ENCODE data around the gene CDH13.

CDH13 gene

GRCh38 chr16:82892324-82892723 lies 265.6 kb downstream of the CDH13 start:
- H3K27ac ChIP-seq = no peak overlapping the region
- TF ChIP-seq ZFX (IDR thresholded peaks at IDR 0.05) = no peak
- TF ChIP-seq, protein P1, sequence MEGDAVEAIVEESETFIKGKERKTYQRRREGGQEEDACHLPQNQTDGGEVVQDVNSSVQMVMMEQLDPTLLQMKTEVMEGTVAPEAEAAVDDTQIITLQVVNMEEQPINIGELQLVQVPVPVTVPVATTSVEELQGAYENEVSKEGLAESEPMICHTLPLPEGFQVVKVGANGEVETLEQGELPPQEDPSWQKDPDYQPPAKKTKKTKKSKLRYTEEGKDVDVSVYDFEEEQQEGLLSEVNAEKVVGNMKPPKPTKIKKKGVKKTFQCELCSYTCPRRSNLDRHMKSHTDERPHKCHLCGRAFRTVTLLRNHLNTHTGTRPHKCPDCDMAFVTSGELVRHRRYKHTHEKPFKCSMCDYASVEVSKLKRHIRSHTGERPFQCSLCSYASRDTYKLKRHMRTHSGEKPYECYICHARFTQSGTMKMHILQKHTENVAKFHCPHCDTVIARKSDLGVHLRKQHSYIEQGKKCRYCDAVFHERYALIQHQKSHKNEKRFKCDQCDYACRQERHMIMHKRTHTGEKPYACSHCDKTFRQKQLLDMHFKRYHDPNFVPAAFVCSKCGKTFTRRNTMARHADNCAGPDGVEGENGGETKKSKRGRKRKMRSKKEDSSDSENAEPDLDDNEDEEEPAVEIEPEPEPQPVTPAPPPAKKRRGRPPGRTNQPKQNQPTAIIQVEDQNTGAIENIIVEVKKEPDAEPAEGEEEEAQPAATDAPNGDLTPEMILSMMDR (conservative IDR thresholded peaks at IDR 0.05) = no peak

GRCh38 chr16:82895843-82896242 lies 269.1 kb downstream of the CDH13 start:
- no peak overlapping the region for H3K27ac ChIP-seq
- TF ChIP-seq, protein P1 (conservative IDR thresholded peaks at IDR 0.05) = no peak
- no peak for TF ChIP-seq ZFX (IDR thresholded peaks at IDR 0.05)

DNA sequence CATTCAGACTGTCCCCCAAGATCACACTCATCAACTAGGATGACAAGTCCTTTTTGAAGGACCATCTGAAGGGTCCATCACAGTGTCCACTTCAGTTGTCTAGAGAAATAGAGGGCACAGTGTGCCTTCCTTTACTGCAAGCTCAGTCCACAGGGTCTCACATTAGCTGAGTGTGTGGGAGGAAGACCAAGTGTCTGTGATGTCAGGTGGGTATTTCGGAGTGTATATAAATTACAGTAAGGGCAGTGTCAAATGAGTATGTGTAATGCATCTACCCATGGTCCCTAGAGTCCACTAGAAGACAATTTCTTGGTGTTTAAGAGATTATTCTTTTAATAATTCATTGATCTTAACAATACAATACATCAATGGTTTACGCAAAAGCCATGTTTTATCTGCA lies 272.2 kb downstream of the CDH13 start:
- TF ChIP-seq, protein P1 (conservative IDR thresholded peaks at IDR 0.05) = no peak
- TF ChIP-seq ZFX (IDR thresholded peaks at IDR 0.05) = no peak
- no peak overlapping the region for H3K27ac ChIP-seq

DNA sequence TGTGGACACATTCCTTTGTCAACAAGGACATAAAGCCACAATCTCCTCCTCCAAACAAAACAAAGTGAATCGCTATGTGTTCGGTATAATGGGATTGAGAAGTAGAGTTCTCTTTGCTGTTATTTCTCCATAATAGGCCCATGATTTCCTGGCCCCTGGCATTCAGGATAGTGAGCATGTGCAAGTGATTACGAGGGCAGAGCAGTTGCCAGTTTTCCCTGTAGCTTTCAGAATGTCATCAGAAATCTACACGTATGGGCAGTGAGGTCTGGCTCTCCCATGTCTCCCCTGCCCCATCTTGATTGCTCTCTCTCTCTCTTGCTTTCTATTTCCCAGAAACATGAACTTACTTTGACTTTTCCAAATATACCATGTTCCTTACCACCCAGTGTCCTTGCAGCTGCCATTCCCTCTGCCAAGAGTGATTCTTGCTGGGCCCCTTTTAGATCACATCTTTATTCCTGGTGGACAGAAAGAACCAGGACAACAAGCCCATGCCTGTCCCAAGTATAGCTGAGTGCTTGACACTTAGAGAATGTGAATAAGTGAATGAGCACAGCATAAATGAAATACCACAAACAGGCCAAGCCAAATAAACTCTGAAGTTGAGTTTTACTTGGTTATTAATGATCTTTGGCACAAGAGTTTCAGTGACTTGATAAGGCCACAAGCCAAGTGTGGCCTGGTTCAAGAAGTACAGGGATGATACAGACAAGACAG lies 273.1 kb downstream of the CDH13 start:
- no peak for TF ChIP-seq ZFX (IDR thresholded peaks at IDR 0.05)
- TF ChIP-seq, protein P1 (conservative IDR thresholded peaks at IDR 0.05) = no peak
- no peak overlapping the region for H3K27ac ChIP-seq

- TF ChIP-seq ZFX (IDR thresholded peaks at IDR 0.05) = no peak
- TF ChIP-seq, protein P1 (conservative IDR thresholded peaks at IDR 0.05) = no peak
These were observed 273.8 kb downstream of the CDH13 start for GRCh38 chr16:82900559-82900958.

GRCh38 chr16:82911925-82912324 lies 285.2 kb downstream of the CDH13 start:
- no peak overlapping the region for H3K27ac ChIP-seq
- TF ChIP-seq, protein P1 (conservative IDR thresholded peaks at IDR 0.05) = no peak
- TF ChIP-seq ZFX (IDR thresholded peaks at IDR 0.05) = no peak

More at GRCh38 chr16:82900559-82900958, 273.8 kb downstream of the CDH13 start:
- H3K27ac ChIP-seq = no peak overlapping the region

GRCh38 chr16:82915139-82915824 lies 288.5 kb downstream of the CDH13 start:
- no peak for TF ChIP-seq ZFX (IDR thresholded peaks at IDR 0.05)
- TF ChIP-seq, protein P1 (conservative IDR thresholded peaks at IDR 0.05) = no peak
- no peak overlapping the region for H3K27ac ChIP-seq
